ENCODE measurements around the gene FILIP1L. TPM values are rescaled to one million over a fixed set of nuclear protein-coding genes. Genes with fewer than 3 reads are reported as not detected.

FILIP1L gene
- total and polyA plus RNA-seq, 2 of the 8 experiments (the other 6 are each of a cell fraction or from before 2014, with no cell fraction given), result 0.06 to 0.09 TPM

DNA sequence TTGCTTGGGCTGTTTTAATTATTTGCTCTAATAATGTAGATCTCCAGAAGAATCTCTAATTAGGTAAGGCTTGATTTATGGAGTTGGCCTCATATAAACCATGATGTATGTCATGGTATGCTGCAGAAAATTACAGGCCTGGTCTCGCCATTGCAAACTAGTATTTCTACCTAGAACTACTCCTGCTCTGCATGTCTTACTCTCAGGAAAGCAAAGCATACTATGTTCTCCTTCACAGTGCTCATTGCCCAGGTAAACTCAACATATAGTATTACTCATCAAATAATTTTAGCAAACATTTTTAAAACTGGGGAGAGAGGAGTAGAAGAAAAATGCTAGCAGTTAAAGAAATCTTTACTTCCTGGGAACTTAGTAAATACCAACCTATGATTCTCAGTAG lies 90.7 kb downstream of the FILIP1L start (continued):
- TF ChIP-seq RFX5 (IDR thresholded peaks at IDR 0.05; ENCODE audit: borderline replicate concordance, low read depth, low read length), result no peak
- no peak for TF ChIP-seq SIX5 (IDR thresholded peaks at IDR 0.05; ENCODE audit: low read depth, low read length)
- TF ChIP-seq POU5F1 (IDR thresholded peaks at IDR 0.05; ENCODE audit: low read depth, low read length), result no peak

Measured in H1 (cell line).